DND-41 (cell line): Measurements from ENCODE around the gene FAM107B.

ENCODE experiments used
- EZH2 ChIP-seq: IDR thresholded peaks from 3 replicates; pipeline ENCODE4 v1.6.1; 2012; ENCODE audit warnings: borderline replicate concordance, low read depth, mild to moderate bottlenecking, moderate library complexity, low read length, inconsistent platforms; ENCODE audit not compliant: severe bottlenecking
- TF ChIP-seq, protein P1 (sequence below): IDR thresholded peaks from 2 replicates; pipeline ENCODE4 v1.5.1; 2012; ENCODE audit warnings: borderline replicate concordance, low read length, moderate library complexity, mild to moderate bottlenecking; ENCODE audit not compliant: poor library complexity, severe bottlenecking; ENCODE audit errors: extremely low read depth

DNA sequence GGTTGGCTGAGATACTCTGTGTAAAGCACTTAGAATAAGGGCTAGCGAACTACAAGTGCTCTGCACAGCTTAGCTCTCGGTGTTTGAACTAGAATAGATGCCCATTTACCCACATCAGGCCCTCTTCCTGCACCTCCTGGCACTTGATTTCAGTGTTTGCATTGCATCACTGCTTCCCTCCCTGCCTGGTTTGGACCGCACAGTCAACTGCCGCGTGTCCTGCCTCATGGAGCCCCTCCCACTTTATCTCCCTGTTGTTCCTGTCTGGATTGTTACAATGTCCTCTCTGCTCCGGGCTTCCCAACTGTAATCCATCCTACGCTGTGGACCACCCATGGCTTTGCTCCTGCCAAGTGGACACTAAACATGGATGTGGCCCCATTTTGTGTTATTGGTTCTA lies 2.3 kb downstream of the FAM107B start:
- TF ChIP-seq EZH2 = no peak
- TF ChIP-seq, protein P1, sequence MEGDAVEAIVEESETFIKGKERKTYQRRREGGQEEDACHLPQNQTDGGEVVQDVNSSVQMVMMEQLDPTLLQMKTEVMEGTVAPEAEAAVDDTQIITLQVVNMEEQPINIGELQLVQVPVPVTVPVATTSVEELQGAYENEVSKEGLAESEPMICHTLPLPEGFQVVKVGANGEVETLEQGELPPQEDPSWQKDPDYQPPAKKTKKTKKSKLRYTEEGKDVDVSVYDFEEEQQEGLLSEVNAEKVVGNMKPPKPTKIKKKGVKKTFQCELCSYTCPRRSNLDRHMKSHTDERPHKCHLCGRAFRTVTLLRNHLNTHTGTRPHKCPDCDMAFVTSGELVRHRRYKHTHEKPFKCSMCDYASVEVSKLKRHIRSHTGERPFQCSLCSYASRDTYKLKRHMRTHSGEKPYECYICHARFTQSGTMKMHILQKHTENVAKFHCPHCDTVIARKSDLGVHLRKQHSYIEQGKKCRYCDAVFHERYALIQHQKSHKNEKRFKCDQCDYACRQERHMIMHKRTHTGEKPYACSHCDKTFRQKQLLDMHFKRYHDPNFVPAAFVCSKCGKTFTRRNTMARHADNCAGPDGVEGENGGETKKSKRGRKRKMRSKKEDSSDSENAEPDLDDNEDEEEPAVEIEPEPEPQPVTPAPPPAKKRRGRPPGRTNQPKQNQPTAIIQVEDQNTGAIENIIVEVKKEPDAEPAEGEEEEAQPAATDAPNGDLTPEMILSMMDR = no peak
